Right lobe of liver (tissue), 6 donors: ENCODE data around the gene TNS1. TPM values are rescaled to one million over a fixed set of nuclear protein-coding genes. Genes with fewer than 3 reads are reported as not detected.

Source experiments
- ATAC-seq, 4 donors: fragments of 200-7000 bp; cut with Tn5 transposase; one replicate each; pipeline ENCODE4 v1.9.1; 2020; ENCODE audit warnings: mild to moderate bottlenecking in 4 of 4, moderate library complexity in 4 of 4
- DNase-seq, 3 donors: peaks; one replicate each; pipeline ENCODE4 v3.0.0-alpha.2; 2020
- H3K27ac ChIP-seq, 3 donors: fragments of 200-600 bp; one replicate each; pipeline ENCODE4 v1.8.0; 2022
- H3K27me3 ChIP-seq, 2 donors: fragments of 200-600 bp; one replicate each; pipeline ENCODE4 v1.8.0; 2022
- H3K36me3 ChIP-seq, 4 donors: fragments of 200-600 bp; sonication (generic) in 1 of 4; one replicate each; pipeline versions ENCODE4 v1.5.1 to v1.8.0; 2017 to 2022; ENCODE audit warnings: control low read depth in 1 of 4
- H3K4me1 ChIP-seq, 4 donors: fragments of 200-600 bp; sonication (generic) in 1 of 4; one replicate each; pipeline versions ENCODE4 v1.5.1 to v1.8.0; 2017 to 2022; ENCODE audit warnings: control low read depth in 1 of 4
- H3K4me3 ChIP-seq, 3 donors: fragments of 200-600 bp; one replicate each; pipeline ENCODE4 v1.8.0; 2022
- H3K9me3 ChIP-seq, 4 donors: fragments of 200-600 bp; sonication (generic) in 1 of 4; one replicate each; pipeline versions ENCODE4 v1.5.1 to v1.8.0; 2017 to 2022; ENCODE audit warnings: control low read depth in 1 of 4
- CTCF ChIP-seq, 4 donors: fragments of 200-600 bp in 3 of 4; fragments of 450-650 bp in 1 of 4; IDR thresholded peaks; one replicate each; pipeline versions ENCODE4 v1.5.1 to v1.8.0; 2016 to 2022; ENCODE audit warnings: antibody characterized with exemption in 4 of 4, mild to moderate bottlenecking in 2 of 4
- POLR2A ChIP-seq: fragments of 450-650 bp; IDR thresholded peaks from one replicate; pipeline ENCODE4 v1.6.1; 2017; ENCODE audit warnings: antibody characterized with exemption, mild to moderate bottlenecking
- WGBS: methylation state at CpG from one replicate; pipeline ENCODE4 v1.1.6; 2018; ENCODE audit warnings: low coverage, low lambda C conversion rate; ENCODE audit not compliant: insufficient coverage; ENCODE audit errors: missing lambda C conversion rate; 5-methylcytosine and 5-hydroxymethylcytosine counted together
- intact Hi-C, 2 donors: fragments of 100-400 bp; cut with DNase I; formaldehyde crosslinking; loops; one replicate each; pipeline versions ENCODE4 v1.11.2 to v1.14.1; 2022
- total RNA-seq, 6 experiments: library from RNA; depleted of rRNA in 2 of 6; stranded (reverse); fragments of >200 nt in 2 of 6; fragmentation: NEBNext Ultra II Directional in 3 of 6; extraction: Animal tissue kit (Norgen Biotek cat#: 25700) in 3 of 6; gene quantifications; one replicate each; pipeline versions ENCODE4 v1.1.0 to v1.2.4, GENCODE V29; 2016 to 2023
- donor health status: DM: no; HTN: yes; CAD: no.
- donor health status: DM: no; HTN: no; CAD: no.
- donor health status: DM: no; HTN: no; CAD: no.
- donor health status: DM: no; HTN: yes; CAD: no.
- donor health status: DM: no; HTN: yes; CAD: no.

The TNS1 gene
- total RNA-seq, 6 experiments from 2014 or later, result 68.4 to 209 (median 99.2) TPM

DNA sequence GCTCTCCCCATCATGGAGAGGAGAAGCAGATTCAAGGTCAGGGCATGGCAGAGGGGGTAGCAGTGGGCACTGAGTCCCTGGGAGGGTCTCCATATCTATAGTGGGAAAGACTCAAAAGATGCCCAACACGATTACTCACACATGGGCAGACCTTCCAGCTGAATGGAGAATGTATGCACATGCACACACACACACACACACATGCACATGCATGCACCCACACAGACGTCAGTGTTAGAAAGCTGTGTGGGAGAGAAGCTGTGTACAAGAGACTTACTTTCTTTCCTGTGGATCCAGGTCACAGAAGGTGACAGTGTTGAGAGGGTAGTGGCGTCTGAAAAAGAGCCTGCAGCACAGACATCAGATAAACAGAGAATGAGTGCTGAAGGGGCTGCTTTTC is 194.5 kb downstream of the TNS1 start:
- no peak overlapping the region for H3K27ac ChIP-seq
- peaks cover 0 to 8% (median 0%) of the 10 kb centered on the region in 4 donors for H3K4me1 ChIP-seq
- DNase-seq (no peak), ATAC-seq (no peak)
- no peaks in the 10 kb centered on the region for H3K9me3 ChIP-seq
- H3K36me3 ChIP-seq, result peaks cover 14 to 83% (median 43%) of the 10 kb centered on the region in 4 donors
- WGBS, result 86% methylated on average over 2 of the region's 3 CpGs
- no peaks in the 10 kb centered on the region for H3K27me3 ChIP-seq
- TF ChIP-seq CTCF (IDR thresholded peaks at IDR 0.05), result no peak
- no peak for TF ChIP-seq POLR2A
- intact Hi-C loops, result loop anchor here in 1 of 2 donors (10.0 kb wide), 1 partner anchor 66 kb away; no protein-coding TSS in a partner anchor
- no peak overlapping the region for H3K4me3 ChIP-seq

GRCh38 chr2:217807753-217808152 is 195.0 kb downstream of the TNS1 start:
- WGBS, result 20% methylated on average over 4 of the region's 5 CpGs
- Histone ChIP-seq H3K27ac (no peak overlapping the region), H3K4me3 (no peak overlapping the region), H3K27me3 (no peaks in the 10 kb centered on the region), H3K4me1 (peaks cover 0 to 8% (median 0%) of the 10 kb centered on the region in 4 donors), H3K9me3 (no peaks in the 10 kb centered on the region), H3K36me3 (peaks cover 19 to 79% (median 43%) of the 10 kb centered on the region in 4 donors)
- ATAC-seq, result peak in 1 of 4 donors; percentile 61
- TF ChIP-seq POLR2A, result no peak
- no peak for TF ChIP-seq CTCF (IDR thresholded peaks at IDR 0.05)
- intact Hi-C loops, result loop anchor here in 1 of 2 donors (10.0 kb wide), 1 partner anchor 67 kb away; no protein-coding TSS in a partner anchor
- DNase-seq, result peak in 1 of 3 donors; percentile 55

DNA sequence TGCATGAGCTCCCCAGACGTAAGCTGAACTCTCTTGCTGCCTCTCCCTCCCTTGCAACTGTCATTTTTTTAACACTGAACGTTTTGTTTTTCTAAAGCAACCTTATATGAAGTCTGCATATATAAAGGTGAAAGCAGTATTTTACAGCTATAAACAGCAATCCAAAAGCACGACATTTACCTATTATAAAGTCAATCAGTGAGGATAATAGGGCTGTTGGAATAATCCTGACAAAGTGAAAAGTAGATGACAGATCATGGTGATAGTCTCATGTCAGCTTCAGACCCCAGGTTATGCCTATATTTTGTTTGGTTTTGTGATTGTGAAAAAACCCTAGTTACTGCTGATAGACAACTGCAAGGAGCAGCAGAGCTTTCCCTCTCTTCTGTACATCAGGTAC is 195.8 kb downstream of the TNS1 start:
- Histone ChIP-seq H3K4me1 (peaks cover 0 to 8% (median 0%) of the 10 kb centered on the region in 4 donors), H3K9me3 (no peaks in the 10 kb centered on the region), H3K27ac (no peak overlapping the region), H3K4me3 (no peak overlapping the region), H3K36me3 (peaks cover 19 to 71% (median 43%) of the 10 kb centered on the region in 4 donors), H3K27me3 (no peaks in the 10 kb centered on the region)
- ATAC-seq (no peak), DNase-seq (no peak)
- WGBS, result 55% methylated on average over 3 of the region's 3 CpGs
- TF ChIP-seq POLR2A (no peak), CTCF (IDR thresholded peaks at IDR 0.05) (no peak)
- intact Hi-C loops, result loop anchor here in 1 of 2 donors (10.0 kb wide), 1 partner anchor 68 kb away; no protein-coding TSS in a partner anchor

DNA sequence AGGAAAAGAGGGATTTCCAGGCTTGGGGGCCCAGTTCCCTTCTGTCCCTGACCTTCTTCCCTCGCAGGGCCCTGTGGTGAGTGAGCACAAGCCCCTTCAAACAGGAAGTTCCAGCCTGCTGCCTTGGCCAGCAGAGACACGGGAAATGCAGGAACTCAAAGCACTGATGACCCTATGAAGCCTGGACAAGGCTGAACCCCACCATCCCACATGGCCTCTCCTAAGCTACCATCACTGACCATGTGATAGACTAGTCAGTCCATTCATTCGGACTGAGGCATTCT is 196.4 kb downstream of the TNS1 start:
- no peak overlapping the region for H3K4me3 ChIP-seq
- WGBS, result 52% methylated on average over 2 of the region's 3 CpGs
- ATAC-seq (peak in 2 of 4 donors; percentile 16 to 20), DNase-seq (peak in 1 of 3 donors; percentile 15)
- H3K27me3 ChIP-seq, result no peaks in the 10 kb centered on the region
- H3K36me3 ChIP-seq, result peaks cover 19 to 65% (median 42%) of the 10 kb centered on the region in 4 donors
- intact Hi-C loops, result loop anchor here in 1 of 2 donors (10.0 kb wide), 1 partner anchor 68 kb away; no protein-coding TSS in a partner anchor
- no peaks in the 10 kb centered on the region for H3K9me3 ChIP-seq
- no peak for TF ChIP-seq CTCF (IDR thresholded peaks at IDR 0.05)
- no peak for TF ChIP-seq POLR2A
- no peak overlapping the region for H3K27ac ChIP-seq
- peaks cover 0 to 8% (median 0%) of the 10 kb centered on the region in 4 donors for H3K4me1 ChIP-seq
